GM23248 (cell line): Measurements from ENCODE around the gene AMOTL1.

ENCODE experiments used
- EZH2 ChIP-seq: fragments of 200-600 bp; sonication (generic); IDR thresholded peaks from 2 replicates; pipeline ENCODE4 v1.6.1; 2018; ENCODE audit warnings: antibody characterized with exemption, mild to moderate bottlenecking; ENCODE audit not compliant: insufficient read depth, poor library complexity, severe bottlenecking
- EZH2phosphoT487 ChIP-seq: fragments of 200-600 bp; sonication (generic); IDR thresholded peaks from 2 replicates; pipeline ENCODE4 v1.6.1; 2018; ENCODE audit warnings: antibody characterized with exemption, moderate library complexity, mild to moderate bottlenecking, low read depth; ENCODE audit not compliant: insufficient read depth

- TF ChIP-seq EZH2: no peak
- no peak for TF ChIP-seq EZH2phosphoT487
Observed at GRCh38 chr11:94864506-94865045, 96.4 kb downstream of the AMOTL1 start.
